ENCODE measurements around the gene BEAN1. TPM values are rescaled to one million over a fixed set of nuclear protein-coding genes. Genes with fewer than 3 reads are reported as not detected.

Gene BEAN1
- total RNA-seq, 2 donors from 2014 or later: not detected

- H3K9me3 Mint-ChIP-seq: no peaks in the 10 kb centered on the region
- H3K27me3 Mint-ChIP-seq: no peaks in the 10 kb centered on the region
- no peaks in the 10 kb centered on the region for H3K36me3 Mint-ChIP-seq (ENCODE audit: low read depth)
- ATAC-seq (replicated peaks): no peak
- H3K4me1 Mint-ChIP-seq: peaks cover 12% of the 10 kb centered on the region
- no peak overlapping the region for H3K4me3 Mint-ChIP-seq
- H3K27ac Mint-ChIP-seq: no peak overlapping the region
Measured at GRCh38 chr16:66484453-66485213, 57.5 kb downstream of the BEAN1 start.

- Mint-ChIP-seq H3K9me3 (no peaks in the 10 kb centered on the region), H3K36me3 (ENCODE audit: low read depth) (no peaks in the 10 kb centered on the region), H3K4me3 (no peak overlapping the region), H3K27ac (peak overlapping the region; percentile 15), H3K4me1 (peaks cover 12% of the 10 kb centered on the region), H3K27me3 (no peaks in the 10 kb centered on the region)
- no peak for ATAC-seq (replicated peaks)
Measured at GRCh38 chr16:66485376-66485775, 58.3 kb downstream of the BEAN1 start.

GRCh38 chr16:66486199-66486772 lies 59.2 kb downstream of the BEAN1 start:
- H3K4me1 Mint-ChIP-seq: peaks cover 12% of the 10 kb centered on the region
- no peak for ATAC-seq (replicated peaks)

GRCh38 chr16:66486773-66487579 lies 59.9 kb downstream of the BEAN1 start:
- H3K9me3 Mint-ChIP-seq: no peaks in the 10 kb centered on the region
- no peak overlapping the region for H3K4me3 Mint-ChIP-seq
- peaks cover 12% of the 10 kb centered on the region for H3K4me1 Mint-ChIP-seq
- no peak overlapping the region for H3K27ac Mint-ChIP-seq
- H3K27me3 Mint-ChIP-seq: no peaks in the 10 kb centered on the region
- peak; percentile 45 for ATAC-seq (replicated peaks)
- no peaks in the 10 kb centered on the region for H3K36me3 Mint-ChIP-seq (ENCODE audit: low read depth)

More at GRCh38 chr16:66486199-66486772, 59.2 kb downstream of the BEAN1 start:
- no peak overlapping the region for H3K4me3 Mint-ChIP-seq
- no peak overlapping the region for H3K27ac Mint-ChIP-seq
- no peaks in the 10 kb centered on the region for H3K9me3 Mint-ChIP-seq
- H3K27me3 Mint-ChIP-seq: no peaks in the 10 kb centered on the region
- H3K36me3 Mint-ChIP-seq (ENCODE audit: low read depth): no peaks in the 10 kb centered on the region

GRCh38 chr16:66487580-66488275 lies 60.6 kb downstream of the BEAN1 start:
- no peaks in the 10 kb centered on the region for H3K36me3 Mint-ChIP-seq (ENCODE audit: low read depth)
- H3K4me3 Mint-ChIP-seq: no peak overlapping the region
- peaks cover 12% of the 10 kb centered on the region for H3K4me1 Mint-ChIP-seq

GRCh38 chr16:66488505-66488904 lies 61.4 kb downstream of the BEAN1 start:
- no peak for ATAC-seq (replicated peaks)
- no peaks in the 10 kb centered on the region for H3K9me3 Mint-ChIP-seq
- H3K4me3 Mint-ChIP-seq: no peak overlapping the region
- H3K27ac Mint-ChIP-seq: peak overlapping the region; percentile 31
- no peaks in the 10 kb centered on the region for H3K27me3 Mint-ChIP-seq
- peaks cover 6% of the 10 kb centered on the region for H3K4me1 Mint-ChIP-seq
- H3K36me3 Mint-ChIP-seq (ENCODE audit: low read depth): no peaks in the 10 kb centered on the region

More at GRCh38 chr16:66487580-66488275, 60.6 kb downstream of the BEAN1 start:
- Mint-ChIP-seq H3K9me3 (no peaks in the 10 kb centered on the region), H3K27ac (peak overlapping the region; percentile 31), H3K27me3 (no peaks in the 10 kb centered on the region)
- ATAC-seq (replicated peaks): no peak

GRCh38 chr16:66489385-66489784 lies 62.3 kb downstream of the BEAN1 start:
- Mint-ChIP-seq H3K27me3 (no peaks in the 10 kb centered on the region), H3K4me1 (no peaks in the 10 kb centered on the region), H3K9me3 (no peaks in the 10 kb centered on the region), H3K4me3 (no peak overlapping the region), H3K36me3 (ENCODE audit: low read depth) (no peaks in the 10 kb centered on the region), H3K27ac (no peak overlapping the region)
- no peak for ATAC-seq (replicated peaks)

GRCh38 chr16:66489818-66490217 lies 62.7 kb downstream of the BEAN1 start:
- no peaks in the 10 kb centered on the region for H3K27me3 Mint-ChIP-seq
- no peaks in the 10 kb centered on the region for H3K36me3 Mint-ChIP-seq (ENCODE audit: low read depth)
- H3K4me1 Mint-ChIP-seq: no peaks in the 10 kb centered on the region
- no peaks in the 10 kb centered on the region for H3K9me3 Mint-ChIP-seq
- H3K27ac Mint-ChIP-seq: no peak overlapping the region
- H3K4me3 Mint-ChIP-seq: no peak overlapping the region
- ATAC-seq (replicated peaks): no peak

- H3K27me3 Mint-ChIP-seq: no peaks in the 10 kb centered on the region
- H3K9me3 Mint-ChIP-seq: no peaks in the 10 kb centered on the region
- H3K36me3 Mint-ChIP-seq (ENCODE audit: low read depth): no peaks in the 10 kb centered on the region
- no peak overlapping the region for H3K4me3 Mint-ChIP-seq
- H3K4me1 Mint-ChIP-seq: no peaks in the 10 kb centered on the region
- no peak for ATAC-seq (replicated peaks)
- H3K27ac Mint-ChIP-seq: peak overlapping the region; percentile 8
Measured at GRCh38 chr16:66490774-66491715, 64.0 kb downstream of the BEAN1 start.

GRCh38 chr16:66491716-66492064 lies 64.6 kb downstream of the BEAN1 start:
- Mint-ChIP-seq H3K4me3 (no peak overlapping the region), H3K27ac (no peak overlapping the region), H3K9me3 (no peaks in the 10 kb centered on the region), H3K36me3 (ENCODE audit: low read depth) (no peaks in the 10 kb centered on the region), H3K4me1 (no peaks in the 10 kb centered on the region), H3K27me3 (no peaks in the 10 kb centered on the region)
- ATAC-seq (replicated peaks): no peak

GRCh38 chr16:66493490-66494401 lies 66.7 kb downstream of the BEAN1 start:
- H3K36me3 Mint-ChIP-seq (ENCODE audit: low read depth): no peaks in the 10 kb centered on the region
- H3K4me1 Mint-ChIP-seq: no peaks in the 10 kb centered on the region
- no peak overlapping the region for H3K4me3 Mint-ChIP-seq
- no peak for ATAC-seq (replicated peaks)
- no peaks in the 10 kb centered on the region for H3K9me3 Mint-ChIP-seq
- no peaks in the 10 kb centered on the region for H3K27me3 Mint-ChIP-seq
- H3K27ac Mint-ChIP-seq: no peak overlapping the region

- Mint-ChIP-seq H3K4me1 (no peaks in the 10 kb centered on the region), H3K9me3 (no peaks in the 10 kb centered on the region), H3K4me3 (no peak overlapping the region), H3K36me3 (ENCODE audit: low read depth) (no peaks in the 10 kb centered on the region), H3K27ac (no peak overlapping the region), H3K27me3 (no peaks in the 10 kb centered on the region)
- ATAC-seq (replicated peaks): no peak
Measured at GRCh38 chr16:66494916-66495315, 67.8 kb downstream of the BEAN1 start.

- no peak for ATAC-seq (replicated peaks)
- H3K36me3 Mint-ChIP-seq (ENCODE audit: low read depth): no peaks in the 10 kb centered on the region
- no peaks in the 10 kb centered on the region for H3K4me1 Mint-ChIP-seq
- no peak overlapping the region for H3K4me3 Mint-ChIP-seq
- H3K27ac Mint-ChIP-seq: no peak overlapping the region
- no peaks in the 10 kb centered on the region for H3K9me3 Mint-ChIP-seq
- H3K27me3 Mint-ChIP-seq: no peaks in the 10 kb centered on the region
Measured at GRCh38 chr16:66495440-66495839, 68.3 kb downstream of the BEAN1 start.
